ENCODE data around the gene PCBP3. TPM values are rescaled to one million over a fixed set of nuclear protein-coding genes. Genes with fewer than 3 reads are reported as not detected.

Gene PCBP3
- total RNA-seq, 4 donors from 2014 or later, result 0.77 to 8.6 (median 3.2) TPM; not detected in 1

DNA sequence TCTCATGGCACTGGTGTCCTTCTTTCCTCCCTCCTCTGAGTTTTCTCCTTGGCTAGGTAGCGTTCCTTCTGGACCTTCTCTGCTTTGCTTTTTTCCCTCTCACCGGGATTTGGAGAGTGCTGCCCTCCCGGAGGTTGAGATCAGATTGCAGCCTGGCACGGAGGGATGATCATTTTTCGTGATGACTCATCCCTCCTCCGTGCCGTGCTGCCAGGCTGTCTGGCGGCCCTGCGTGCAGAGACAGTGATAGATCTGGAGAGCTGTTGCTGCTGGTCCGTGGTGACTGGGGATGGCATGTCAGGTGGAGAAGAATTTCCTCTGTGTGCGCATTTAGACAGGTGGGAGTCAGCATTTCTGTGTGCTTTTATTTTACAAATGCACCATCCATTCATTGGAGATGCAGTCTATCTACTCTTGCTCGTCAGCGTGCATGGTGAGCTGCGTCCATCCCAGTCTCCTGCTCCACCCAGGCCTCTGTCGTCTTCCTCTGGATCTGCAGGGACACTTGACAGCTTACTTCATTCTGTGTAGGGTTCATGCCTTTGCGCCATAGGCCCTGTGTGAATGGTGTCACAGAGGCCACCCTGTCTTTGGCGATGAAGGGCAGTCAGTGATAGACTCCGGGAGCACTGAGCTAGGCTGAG is 104.4 kb downstream of the PCBP3 start:
- Histone ChIP-seq H3K9me3 (no peaks in the 10 kb centered on the region), H3K4me1 (no peaks in the 10 kb centered on the region), H3K36me3 (no peaks in the 10 kb centered on the region), H3K4me3 (no peak overlapping the region), H3K27me3 (no peaks in the 10 kb centered on the region), H3K27ac (no peak overlapping the region)
- intact Hi-C loops (cut with DNase I; ENCODE audit: low total_unique reads), result no loop called here
- no peak for DNase-seq
- TF ChIP-seq CTCF (IDR thresholded peaks at IDR 0.05), result no peak
- TF ChIP-seq POLR2A (IDR thresholded peaks at IDR 0.05), result no peak

- H3K4me3 ChIP-seq, result no peak overlapping the region
- no peaks in the 10 kb centered on the region for H3K27me3 ChIP-seq
- no peaks in the 10 kb centered on the region for H3K9me3 ChIP-seq
- intact Hi-C loops (cut with DNase I; ENCODE audit: low total_unique reads), result no loop called here
- no peaks in the 10 kb centered on the region for H3K4me1 ChIP-seq
- H3K36me3 ChIP-seq, result no peaks in the 10 kb centered on the region
- no peak overlapping the region for H3K27ac ChIP-seq
- DNase-seq, result no peak
- TF ChIP-seq CTCF (IDR thresholded peaks at IDR 0.05) (no peak), POLR2A (IDR thresholded peaks at IDR 0.05) (no peak)
These were observed 105.1 kb downstream of the PCBP3 start for GRCh38 chr21:45748593-45748992.

- Histone ChIP-seq H3K4me3 (no peak overlapping the region), H3K4me1 (no peaks in the 10 kb centered on the region), H3K27ac (no peak overlapping the region), H3K27me3 (no peaks in the 10 kb centered on the region), H3K36me3 (no peaks in the 10 kb centered on the region), H3K9me3 (no peaks in the 10 kb centered on the region)
- TF ChIP-seq CTCF (IDR thresholded peaks at IDR 0.05) (no peak), POLR2A (IDR thresholded peaks at IDR 0.05) (no peak)
- intact Hi-C loops (cut with DNase I; ENCODE audit: low total_unique reads), result no loop called here
- DNase-seq, result no peak
These were observed 106.4 kb downstream of the PCBP3 start for GRCh38 chr21:45749974-45750373.

DNA sequence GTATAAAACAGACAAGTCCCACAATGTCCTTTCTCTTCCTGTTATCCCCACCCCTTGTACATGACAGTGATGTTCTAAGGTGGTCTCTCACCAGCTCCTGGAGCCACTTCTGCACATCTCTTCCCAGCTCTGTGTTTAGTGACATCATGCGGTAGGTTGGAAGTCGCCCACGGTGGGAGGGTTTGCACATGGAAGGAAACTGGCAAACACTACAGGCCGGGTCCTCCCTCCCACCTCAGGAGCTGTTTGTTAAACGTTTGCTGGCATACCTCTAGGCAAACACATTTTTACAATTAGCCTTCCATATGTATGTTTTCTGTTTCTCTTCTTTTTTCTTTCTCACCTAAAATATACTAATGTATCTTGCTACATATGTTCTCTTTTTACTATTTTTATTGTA is 107.4 kb downstream of the PCBP3 start:
- intact Hi-C loops (cut with DNase I; ENCODE audit: low total_unique reads), result no loop called here
- Histone ChIP-seq H3K36me3 (no peaks in the 10 kb centered on the region), H3K27ac (no peak overlapping the region), H3K4me1 (no peaks in the 10 kb centered on the region), H3K9me3 (no peaks in the 10 kb centered on the region), H3K4me3 (no peak overlapping the region), H3K27me3 (no peaks in the 10 kb centered on the region)
- DNase-seq, result no peak
- TF ChIP-seq POLR2A (IDR thresholded peaks at IDR 0.05), result no peak
- TF ChIP-seq CTCF (IDR thresholded peaks at IDR 0.05), result no peak

- intact Hi-C loops (cut with DNase I; ENCODE audit: low total_unique reads), result no loop called here
- TF ChIP-seq POLR2A (IDR thresholded peaks at IDR 0.05) (no peak), CTCF (IDR thresholded peaks at IDR 0.05) (no peak)
- no peak overlapping the region for H3K27ac ChIP-seq
- H3K4me3 ChIP-seq, result no peak overlapping the region
- no peaks in the 10 kb centered on the region for H3K36me3 ChIP-seq
- H3K4me1 ChIP-seq, result no peaks in the 10 kb centered on the region
- DNase-seq, result no peak
- no peaks in the 10 kb centered on the region for H3K27me3 ChIP-seq
- H3K9me3 ChIP-seq, result no peaks in the 10 kb centered on the region
These were observed 109.9 kb downstream of the PCBP3 start for GRCh38 chr21:45753445-45753844.
